Right atrium auricular region (tissue), 2 donors: ENCODE results near the gene MYO16. TPM values are rescaled to one million over a fixed set of nuclear protein-coding genes. Genes with fewer than 3 reads are reported as not detected.

Experiments used
- DNase-seq: peaks from one replicate; pipeline ENCODE4 v3.0.0-alpha.2; 2019; ENCODE audit warnings: low spot score
- H3K27ac ChIP-seq, 2 donors: fragments of 200-600 bp; sonication (generic); 1 replicate in 1 of 2; 2 replicates in 1 of 2; pipeline ENCODE4 v1.5.1; 2016 to 2019
- H3K27me3 ChIP-seq, 2 donors: fragments of 200-600 bp; sonication (generic); one replicate each; pipeline versions ENCODE4 v1.5.1 to v1.6.0; 2017 to 2019
- H3K36me3 ChIP-seq: fragments of 200-600 bp; sonication (generic); one replicate; pipeline ENCODE4 v1.5.1; 2016
- H3K4me1 ChIP-seq, 2 donors: fragments of 200-600 bp; sonication (generic); one replicate each; pipeline versions ENCODE4 v1.5.1 to v1.6.0; 2017 to 2019
- H3K4me3 ChIP-seq, 2 donors: fragments of 200-600 bp; sonication (generic); 1 replicate in 1 of 2; 2 replicates in 1 of 2; pipeline ENCODE4 v1.5.1; 2017 to 2019; ENCODE audit warnings: mild to moderate bottlenecking in 1 of 2, moderate library complexity in 1 of 2
- H3K9me3 ChIP-seq, 2 donors: fragments of 200-600 bp; sonication (generic); one replicate each; pipeline ENCODE4 v1.5.1; 2019
- total RNA-seq, 2 donors: library from RNA; depleted of rRNA; stranded (reverse); fragments of >200 nt; gene quantifications; one replicate each; pipeline ENCODE4 v1.1.0, GENCODE V29; 2016
- TF ChIP-seq, protein P1 (sequence below), 2 donors: fragments of 200-600 bp; sonication (generic); IDR thresholded peaks; one replicate each; pipeline ENCODE4 v1.5.1; 2019; ENCODE audit warnings: antibody characterized with exemption in 2 of 2

The MYO16 gene
- total RNA-seq, 2 donors from 2014 or later = 1.1 to 1.8 TPM

DNA sequence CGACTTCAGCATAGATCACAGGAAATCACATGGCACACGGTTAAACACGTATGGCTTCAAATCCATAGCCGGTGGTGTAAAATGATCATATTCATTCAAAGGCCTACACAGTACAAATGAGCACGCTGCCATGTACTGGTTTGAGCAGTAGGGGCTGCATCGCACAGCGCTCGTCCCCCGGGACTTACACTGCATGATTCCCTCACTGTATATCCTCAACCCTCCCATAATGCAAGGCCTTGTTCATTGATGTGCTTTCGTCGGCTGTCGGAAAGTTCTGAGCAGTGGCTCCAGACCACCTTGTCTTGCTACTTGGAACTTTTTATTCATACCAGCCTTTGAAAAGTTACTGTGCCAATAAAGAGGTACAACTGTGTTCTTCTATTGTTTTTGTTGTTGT lies 578.2 kb downstream of the MYO16 start:
- H3K4me1 ChIP-seq = no peaks in the 10 kb centered on the region
- no peak for DNase-seq
- TF ChIP-seq, protein P1, sequence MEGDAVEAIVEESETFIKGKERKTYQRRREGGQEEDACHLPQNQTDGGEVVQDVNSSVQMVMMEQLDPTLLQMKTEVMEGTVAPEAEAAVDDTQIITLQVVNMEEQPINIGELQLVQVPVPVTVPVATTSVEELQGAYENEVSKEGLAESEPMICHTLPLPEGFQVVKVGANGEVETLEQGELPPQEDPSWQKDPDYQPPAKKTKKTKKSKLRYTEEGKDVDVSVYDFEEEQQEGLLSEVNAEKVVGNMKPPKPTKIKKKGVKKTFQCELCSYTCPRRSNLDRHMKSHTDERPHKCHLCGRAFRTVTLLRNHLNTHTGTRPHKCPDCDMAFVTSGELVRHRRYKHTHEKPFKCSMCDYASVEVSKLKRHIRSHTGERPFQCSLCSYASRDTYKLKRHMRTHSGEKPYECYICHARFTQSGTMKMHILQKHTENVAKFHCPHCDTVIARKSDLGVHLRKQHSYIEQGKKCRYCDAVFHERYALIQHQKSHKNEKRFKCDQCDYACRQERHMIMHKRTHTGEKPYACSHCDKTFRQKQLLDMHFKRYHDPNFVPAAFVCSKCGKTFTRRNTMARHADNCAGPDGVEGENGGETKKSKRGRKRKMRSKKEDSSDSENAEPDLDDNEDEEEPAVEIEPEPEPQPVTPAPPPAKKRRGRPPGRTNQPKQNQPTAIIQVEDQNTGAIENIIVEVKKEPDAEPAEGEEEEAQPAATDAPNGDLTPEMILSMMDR (IDR thresholded peaks at IDR 0.05) = no peak
- H3K36me3 ChIP-seq = no peaks in the 10 kb centered on the region
- no peaks in the 10 kb centered on the region for H3K27me3 ChIP-seq
- H3K9me3 ChIP-seq = no peaks in the 10 kb centered on the region
- no peak overlapping the region for H3K27ac ChIP-seq
- no peak overlapping the region for H3K4me3 ChIP-seq

DNA sequence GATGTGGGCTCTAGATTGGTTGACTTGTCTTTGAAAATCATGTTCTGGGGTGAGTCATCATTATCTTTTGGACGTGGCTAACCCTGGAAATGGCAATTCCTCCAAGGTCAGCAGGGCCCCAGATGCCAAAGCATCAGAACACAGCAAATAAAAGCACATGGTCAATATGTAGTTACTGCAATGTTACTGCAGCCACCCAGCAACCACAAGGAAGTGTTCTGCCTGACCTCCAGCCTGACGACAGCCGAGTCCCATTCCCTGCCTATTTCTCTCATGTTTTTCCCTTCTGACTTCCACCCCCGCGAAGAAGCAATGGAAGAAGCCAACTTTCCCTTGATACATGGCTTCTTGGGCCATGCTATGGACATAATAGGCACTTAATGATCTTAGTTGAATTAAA lies 579.1 kb downstream of the MYO16 start:
- Histone ChIP-seq H3K27me3 (no peaks in the 10 kb centered on the region), H3K4me3 (no peak overlapping the region), H3K9me3 (no peaks in the 10 kb centered on the region), H3K4me1 (no peaks in the 10 kb centered on the region), H3K27ac (no peak overlapping the region), H3K36me3 (no peaks in the 10 kb centered on the region)
- no peak for DNase-seq
- TF ChIP-seq, protein P1 (IDR thresholded peaks at IDR 0.05) = no peak

DNA sequence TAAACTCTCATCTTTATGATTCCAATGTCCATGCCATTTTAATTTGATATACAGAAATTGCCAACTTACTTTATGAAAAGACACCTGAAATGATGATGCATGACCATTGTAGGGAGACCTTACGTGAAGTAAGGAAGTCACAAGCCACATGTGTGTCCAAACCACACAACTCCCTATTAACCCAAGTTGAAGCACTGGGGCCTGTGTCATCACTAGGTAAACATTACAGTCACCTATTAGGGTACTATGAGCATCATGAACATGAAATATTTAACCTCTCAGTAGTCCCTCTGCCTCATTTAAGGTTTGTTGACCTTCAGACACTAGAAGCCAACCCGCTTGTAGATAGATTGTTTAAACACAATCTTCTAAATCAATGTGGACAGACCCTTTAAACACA lies 580.1 kb downstream of the MYO16 start:
- H3K4me1 ChIP-seq = no peaks in the 10 kb centered on the region
- H3K9me3 ChIP-seq = no peaks in the 10 kb centered on the region
- no peak for DNase-seq
- no peak overlapping the region for H3K4me3 ChIP-seq
- no peak overlapping the region for H3K27ac ChIP-seq
- H3K36me3 ChIP-seq = no peaks in the 10 kb centered on the region
- TF ChIP-seq, protein P1 (IDR thresholded peaks at IDR 0.05) = no peak
- H3K27me3 ChIP-seq = no peaks in the 10 kb centered on the region

DNA sequence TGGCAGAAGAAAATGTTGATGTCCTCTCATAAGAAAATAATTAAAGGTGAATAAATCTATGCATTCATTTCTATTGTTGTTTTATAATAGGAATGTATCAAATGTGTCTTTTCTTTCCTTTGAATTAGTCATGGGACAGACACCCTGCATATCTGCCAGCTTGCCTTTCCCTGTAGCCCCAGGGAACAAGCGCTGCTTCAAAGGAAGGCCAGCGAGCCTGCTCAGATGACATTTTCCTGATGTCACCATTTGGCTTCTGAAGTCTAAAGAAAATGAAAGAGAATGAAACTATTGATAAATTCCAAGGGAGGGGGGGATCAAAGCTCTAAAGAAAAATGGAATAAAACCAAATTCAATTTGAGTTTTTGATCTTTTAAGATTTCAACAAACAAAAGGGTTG lies 582.2 kb downstream of the MYO16 start:
- H3K9me3 ChIP-seq = no peaks in the 10 kb centered on the region
- no peak overlapping the region for H3K27ac ChIP-seq
- no peak overlapping the region for H3K4me3 ChIP-seq
- no peaks in the 10 kb centered on the region for H3K4me1 ChIP-seq
- no peaks in the 10 kb centered on the region for H3K36me3 ChIP-seq
- TF ChIP-seq, protein P1 (IDR thresholded peaks at IDR 0.05) = no peak
- no peaks in the 10 kb centered on the region for H3K27me3 ChIP-seq
- DNase-seq = no peak

DNA sequence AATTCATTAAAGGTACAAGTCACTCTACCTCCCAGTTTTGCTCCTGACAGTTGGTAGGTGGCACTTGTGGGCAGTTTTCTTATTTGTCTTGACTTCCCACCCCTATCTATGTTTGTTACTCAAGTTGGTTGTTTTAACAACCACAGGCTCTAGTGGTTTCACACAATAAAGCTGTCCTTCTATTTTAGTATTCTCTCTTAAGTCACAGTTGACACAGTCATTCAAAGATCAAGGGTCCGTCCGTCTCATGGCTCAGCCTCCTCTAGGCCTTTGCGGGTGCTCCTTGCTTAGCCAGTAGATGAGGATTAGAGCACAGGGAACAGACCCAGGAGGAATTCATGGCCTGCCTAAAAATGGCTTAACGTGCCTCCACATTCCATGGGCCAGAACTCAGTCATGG lies 583.2 kb downstream of the MYO16 start:
- Histone ChIP-seq H3K9me3 (no peaks in the 10 kb centered on the region), H3K4me3 (no peak overlapping the region), H3K4me1 (no peaks in the 10 kb centered on the region), H3K27ac (no peak overlapping the region), H3K36me3 (no peaks in the 10 kb centered on the region), H3K27me3 (no peaks in the 10 kb centered on the region)
- DNase-seq = no peak
- TF ChIP-seq, protein P1 (IDR thresholded peaks at IDR 0.05) = no peak

DNA sequence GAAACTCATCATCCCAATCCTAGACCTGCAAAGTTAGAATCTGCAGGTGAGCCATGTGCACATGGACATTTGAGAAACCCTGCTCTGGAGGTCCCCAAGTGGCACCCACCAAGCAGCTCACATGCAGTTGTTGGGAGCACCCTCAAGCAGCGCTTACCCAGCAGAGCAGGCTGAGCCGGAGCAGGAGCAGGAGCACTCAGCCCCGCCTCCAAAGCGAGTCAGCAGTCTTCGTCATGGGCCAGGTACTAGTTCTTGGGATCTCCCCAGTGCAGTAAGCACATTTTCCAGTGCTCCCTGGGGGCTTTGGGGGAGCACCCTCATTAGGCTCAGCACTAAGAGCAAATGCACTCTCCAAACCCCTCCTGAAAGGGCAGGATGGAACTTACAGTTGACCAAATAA lies 584.3 kb downstream of the MYO16 start:
- Histone ChIP-seq H3K27me3 (no peaks in the 10 kb centered on the region), H3K9me3 (no peaks in the 10 kb centered on the region), H3K4me1 (no peaks in the 10 kb centered on the region), H3K4me3 (no peak overlapping the region), H3K36me3 (no peaks in the 10 kb centered on the region), H3K27ac (no peak overlapping the region)
- DNase-seq = no peak
- TF ChIP-seq, protein P1 (IDR thresholded peaks at IDR 0.05) = no peak
